CD4-positive, alpha-beta T cell (primary cell): ENCODE data around the gene JARID2. TPM values are rescaled to one million over a fixed set of nuclear protein-coding genes. Genes with fewer than 3 reads are reported as not detected.
A peak's percentile ranks its signal among the peaks of the same experiment; 100 is the strongest.

Source experiments
- ATAC-seq: fragments of 200-7000 bp; cut with Tn5 transposase; one replicate; pipeline ENCODE4 v1.10.0; 2022; ENCODE audit warnings: mild to moderate bottlenecking; ENCODE audit not compliant: poor library complexity
- CTCF ChIA-PET: fragments of 350-600 bp; sonication (Branson Sonifier 250); formaldehyde crosslinking; loops from one replicate; lab custom pipeline; 2021; ENCODE audit warnings: antibody characterized with exemption, inconsistent platforms; lab: Charles Lee
- POLR2A ChIA-PET: fragments of 350-600 bp; sonication (Branson Sonifier 250); formaldehyde crosslinking; loops from one replicate; lab custom pipeline; 2021; ENCODE audit warnings: antibody characterized with exemption, inconsistent platforms; lab: Charles Lee
- DNase-seq, 14 experiments: peaks; one replicate each; pipeline ENCODE4 v3.0.0-alpha.2; 2013 to 2020; ENCODE audit warnings: mixed read lengths in 2 of 14
- H3K27ac ChIP-seq, 2 donors: one replicate each; pipeline versions ENCODE4 v1.5.1 to v1.7.0; 2013; ENCODE audit warnings: low read length in 2 of 2, low read depth in 1 of 2, mild to moderate bottlenecking in 1 of 2
- H3K27me3 ChIP-seq, 2 experiments: 1 replicate in 1 of 2; 2 replicates in 1 of 2; pipeline versions ENCODE4 v1.6.1 to v1.7.0; 2013; ENCODE audit warnings: low read length in 2 of 2, control low read depth in 1 of 2, mild to moderate bottlenecking in 1 of 2, moderate library complexity in 1 of 2; ENCODE audit not compliant: insufficient read depth in 2 of 2, control insufficient read depth in 1 of 2
- H3K36me3 ChIP-seq: one replicate; pipeline ENCODE4 v1.6.1; 2013; ENCODE audit warnings: low read length, control low read depth; ENCODE audit not compliant: insufficient read depth
- H3K4me1 ChIP-seq: one replicate; pipeline ENCODE4 v1.6.1; 2013; ENCODE audit warnings: low read length, control low read depth; ENCODE audit not compliant: insufficient read depth
- H3K4me3 ChIP-seq: one replicate; pipeline ENCODE4 v1.5.1; 2013; ENCODE audit warnings: mild to moderate bottlenecking, low read length, moderate library complexity
- H3K9me3 ChIP-seq, 2 experiments: 1 replicate in 1 of 2; 2 replicates in 1 of 2; pipeline versions ENCODE4 v1.6.1 to v1.7.0; 2013; ENCODE audit warnings: low read length in 2 of 2, mild to moderate bottlenecking in 2 of 2, control low read depth in 1 of 2, moderate library complexity in 1 of 2; ENCODE audit not compliant: control insufficient read depth in 1 of 2, insufficient read depth in 1 of 2
- H3K27ac Mint-ChIP-seq: one replicate; pipeline ENCODE4 v1.8.0; 2020; ENCODE audit warnings: mixed read lengths
- H3K27me3 Mint-ChIP-seq: one replicate; pipeline ENCODE4 v1.8.0; 2021; ENCODE audit warnings: mixed read lengths
- H3K36me3 Mint-ChIP-seq: one replicate; pipeline ENCODE4 v1.8.0; 2021; ENCODE audit warnings: low read depth, mixed read lengths
- H3K4me1 Mint-ChIP-seq: one replicate; pipeline ENCODE4 v1.8.0; 2021; ENCODE audit warnings: low read depth, mixed read lengths
- H3K4me3 Mint-ChIP-seq: one replicate; pipeline ENCODE4 v1.8.0; 2020; ENCODE audit warnings: mild to moderate bottlenecking, mixed read lengths
- H3K9me3 Mint-ChIP-seq: one replicate; pipeline ENCODE4 v1.8.0; 2020; ENCODE audit warnings: mixed read lengths
- CTCF ChIP-seq: fragments of 200-600 bp; IDR thresholded peaks from one replicate; pipeline ENCODE4 v1.8.0; 2022; ENCODE audit warnings: antibody characterized with exemption, mild to moderate bottlenecking
- intact Hi-C, 2 experiments: fragments of 100-400 bp; cut with DNase I in 1 of 2; cut with micrococcal nuclease in 1 of 2; formaldehyde crosslinking; loops; one replicate each; pipeline versions ENCODE4 v1.15.1 to v1.9.0; 2023 to 2025; cut with DNase I, micrococcal nuclease
- total RNA-seq, 174 experiments: library from RNA in 2 of 174; stranded (reverse) in 2 of 174; gene quantifications; one replicate each; pipeline ENCODE4 v1.2.3 and lab custom pipeline; 2021 to 2026

Gene JARID2
- total RNA-seq, 2 experiments from 2014 or later: 32.0 to 33.0 TPM

DNA sequence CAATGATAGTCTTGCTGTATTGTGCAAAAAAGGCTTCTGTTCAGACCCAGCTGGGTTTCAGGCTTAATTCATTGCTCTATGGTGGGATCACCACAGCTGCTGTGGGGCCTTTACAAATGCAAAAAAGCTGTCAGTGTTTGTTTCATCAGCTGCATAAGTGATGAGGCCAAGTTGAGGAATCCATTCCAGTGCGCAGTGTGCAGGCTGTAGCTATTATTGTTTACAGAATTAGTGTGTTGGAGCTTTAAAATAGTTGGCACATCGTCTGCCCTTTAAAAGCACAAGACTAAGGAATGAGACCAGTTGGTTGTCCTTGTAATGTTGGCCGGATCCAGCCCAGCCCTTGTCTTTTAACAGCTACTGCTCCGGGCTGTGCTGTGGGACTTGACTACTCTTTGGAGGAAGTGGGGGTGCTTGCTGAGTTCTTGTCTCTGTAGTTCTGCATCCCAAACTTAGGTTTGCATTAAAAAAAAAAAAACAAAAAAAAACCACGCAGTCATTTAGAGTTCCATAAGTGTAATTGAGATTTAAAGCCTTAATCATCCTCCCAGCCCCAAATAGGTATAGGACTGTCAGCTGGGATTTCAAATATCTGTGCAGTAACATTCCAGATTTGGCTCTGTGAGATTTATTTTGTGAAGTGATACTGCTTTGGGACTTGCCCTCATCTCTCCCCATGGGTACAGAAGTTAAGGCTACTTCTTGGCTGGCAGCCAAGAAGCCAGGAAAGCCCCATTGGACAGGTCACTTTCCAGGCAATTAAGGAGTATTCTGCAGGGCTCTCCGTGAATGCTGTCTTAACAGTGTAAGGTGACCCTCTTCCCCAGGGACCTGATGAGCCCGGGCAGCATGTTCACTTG is 19.3 kb downstream of the JARID2 start:
- no peaks in the 10 kb centered on the region for H3K27me3 Mint-ChIP-seq

GRCh38 chr6:15265787-15266186 is 19.9 kb downstream of the JARID2 start:
- Histone ChIP-seq H3K27ac (no peak overlapping the region), H3K4me3 (no peak overlapping the region), H3K9me3 (peaks cover 0 to 4% of the 10 kb centered on the region in 2 experiments), H3K4me1 (peaks cover 75% of the 10 kb centered on the region), H3K27me3 (no peaks in the 10 kb centered on the region), H3K36me3 (no peaks in the 10 kb centered on the region)
- Mint-ChIP-seq H3K4me3 (peak overlapping the region; percentile 7), H3K9me3 (no peaks in the 10 kb centered on the region), H3K36me3 (no peaks in the 10 kb centered on the region), H3K4me1 (peaks cover 91% of the 10 kb centered on the region), H3K27ac (peak overlapping the region; percentile 6), H3K27me3 (no peaks in the 10 kb centered on the region)
- TF ChIP-seq CTCF: no peak
- ATAC-seq: no peak
- CTCF ChIA-PET: no interaction called here
- intact Hi-C loops: loop anchor here in 1 of 2 experiments (2.0 kb wide), 1 partner anchor 17 kb away; no protein-coding TSS in a partner anchor
- DNase-seq: no peak
- POLR2A ChIA-PET: interaction anchor here (2.8 kb wide), 1 partner anchor 14 kb away, joined by 11 read pairs; no protein-coding TSS in a partner anchor

More for the DNA sequence above, 19.3 kb downstream of the JARID2 start:
- peak overlapping the region; percentile 23 for H3K27ac Mint-ChIP-seq
- ATAC-seq (no peak), DNase-seq (no peak)
- no peak overlapping the region for H3K27ac ChIP-seq
- POLR2A ChIA-PET: interaction anchor here (0.7 to 3.5 kb wide), 6 partner anchors 11 to 156 kb away, joined by 3 to 18 read pairs (median 3); partner anchors contain the start of gene JARID2
- intact Hi-C loops: loop anchor here in 1 of 2 experiments (5.0 kb wide), 1 partner anchor 32 kb away; no protein-coding TSS in a partner anchor
- peaks cover 75% of the 10 kb centered on the region for H3K4me1 ChIP-seq
- CTCF ChIA-PET: interaction anchor here (0.6 kb wide), 1 partner anchor 329 kb away, joined by 3 read pairs; no protein-coding TSS in a partner anchor
- H3K36me3 ChIP-seq: no peaks in the 10 kb centered on the region
- H3K4me3 ChIP-seq: no peak overlapping the region
- no peaks in the 10 kb centered on the region for H3K9me3 Mint-ChIP-seq
- no peaks in the 10 kb centered on the region for H3K36me3 Mint-ChIP-seq
- H3K9me3 ChIP-seq: peaks cover 0 to 4% of the 10 kb centered on the region in 2 experiments
- no peaks in the 10 kb centered on the region for H3K27me3 ChIP-seq
- peak overlapping the region; percentile 62 for H3K4me3 Mint-ChIP-seq
- H3K4me1 Mint-ChIP-seq: peaks cover 93% of the 10 kb centered on the region
- no peak for TF ChIP-seq CTCF

DNA sequence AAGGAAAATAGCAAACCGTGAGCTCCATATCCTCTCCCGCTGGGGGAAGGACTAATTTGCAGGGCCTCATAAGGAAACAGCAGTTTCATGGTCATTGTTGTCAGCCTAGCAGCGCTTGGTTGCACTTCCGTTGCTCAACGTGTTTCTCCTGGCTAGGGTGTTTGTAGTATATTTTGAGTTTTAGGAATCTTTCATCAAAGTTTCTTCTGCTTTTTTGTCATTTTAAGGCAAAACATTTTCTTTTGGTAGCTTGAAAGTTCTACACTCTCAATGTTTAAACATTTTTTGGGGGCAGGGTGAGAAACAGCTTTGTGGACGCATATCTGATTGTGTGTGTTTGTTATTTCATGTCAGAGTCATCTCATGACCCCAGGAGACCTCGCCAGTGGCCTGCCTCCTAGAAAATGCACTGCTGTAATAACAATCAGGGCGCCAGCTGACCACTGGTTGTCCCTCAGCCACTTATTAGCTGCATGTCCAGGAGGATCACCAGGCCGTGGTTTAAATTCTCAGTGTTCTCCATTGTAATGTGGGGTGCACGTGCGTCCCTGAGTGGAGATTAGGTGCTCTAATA is 20.6 kb downstream of the JARID2 start:
- DNase-seq: peak in 1 of 14 experiments; percentile 33
- peaks cover 91% of the 10 kb centered on the region for H3K4me1 Mint-ChIP-seq
- ChIA-PET POLR2A (interaction anchor here (1.0 to 2.8 kb wide), 2 partner anchors 14 to 17 kb away, joined by 3 to 11 read pairs; no protein-coding TSS in a partner anchor), CTCF (no interaction called here)
- H3K4me1 ChIP-seq: peaks cover 76% of the 10 kb centered on the region
- H3K9me3 Mint-ChIP-seq: no peaks in the 10 kb centered on the region
- TF ChIP-seq CTCF: no peak
- intact Hi-C loops: loop anchor here in 1 of 2 experiments (2.0 kb wide), 1 partner anchor 18 kb away; no protein-coding TSS in a partner anchor
- H3K4me3 ChIP-seq: no peak overlapping the region
- H3K36me3 Mint-ChIP-seq: no peaks in the 10 kb centered on the region
- peaks cover 0 to under 1% of the 10 kb centered on the region in 2 experiments for H3K9me3 ChIP-seq
- no peaks in the 10 kb centered on the region for H3K27me3 ChIP-seq
- ATAC-seq: peak; percentile 28
- no peak overlapping the region for H3K27ac ChIP-seq
- peak overlapping the region; percentile 50 for H3K4me3 Mint-ChIP-seq
- H3K27me3 Mint-ChIP-seq: no peaks in the 10 kb centered on the region
- H3K36me3 ChIP-seq: no peaks in the 10 kb centered on the region
- peak overlapping the region; percentile 6 for H3K27ac Mint-ChIP-seq
